K562 (cell line): Measurements from ENCODE around the gene WDR18. TPM values are rescaled to one million over a fixed set of nuclear protein-coding genes. Genes with fewer than 3 reads are reported as not detected.

Experiments used
- ARID1B ChIP-seq: fragments of 450-650 bp; IDR thresholded peaks from 2 replicates; pipeline ENCODE4 v1.6.1; 2016; ENCODE audit warnings: antibody characterized with exemption, mild to moderate bottlenecking, inconsistent platforms
- BRD9 ChIP-seq: fragments of 450-650 bp; IDR thresholded peaks from 2 replicates; pipeline ENCODE4 v1.6.1; 2018; ENCODE audit warnings: low read depth; ENCODE audit not compliant: partially characterized antibody
- CREBBP ChIP-seq: IDR thresholded peaks from one replicate; pipeline ENCODE4 v1.6.1; 2012; ENCODE audit warnings: low read depth, mild to moderate bottlenecking, control low read depth, inconsistent platforms, low read length
- EHMT2 ChIP-seq: fragments of 450-650 bp; IDR thresholded peaks from 2 replicates; pipeline ENCODE4 v1.6.1; 2018; ENCODE audit warnings: antibody characterized with exemption
- ELF2 ChIP-seq: fragments of 250-450 bp; sonication (Bioruptor Pico); IDR thresholded peaks from 2 replicates; pipeline ENCODE4 v1.5.0; 2021; ENCODE audit warnings: mild to moderate bottlenecking
- FOXA3 ChIP-seq, 2 experiments: fragments of 450-650 bp in 1 of 2; sonication (generic) in 1 of 2; formaldehyde crosslinking; IDR thresholded peaks in 1 of 2; conservative IDR thresholded peaks in 1 of 2; 2 replicates each; pipeline versions ENCODE4 v1.4.0 to v1.8.0; 2020 to 2022; ENCODE audit warnings: mild to moderate bottlenecking in 2 of 2, missing genetic modification reagents in 1 of 2
- HNRNPUL1 ChIP-seq: fragments of 200-400 bp; formaldehyde crosslinking; IDR thresholded peaks from 2 replicates; pipeline ENCODE4 v1.6.1; 2017; ENCODE audit warnings: low read length
- MAFF ChIP-seq: IDR thresholded peaks from 2 replicates; pipeline ENCODE4 v1.6.1; 2012; ENCODE audit warnings: low read length, improper control_type of control experiment
- MIER1 ChIP-seq: fragments of 450-650 bp; IDR thresholded peaks from 2 replicates; pipeline ENCODE4 v1.6.1; 2016; ENCODE audit warnings: antibody characterized with exemption, mild to moderate bottlenecking, low read depth
- NFXL1 ChIP-seq: fragments of 450-650 bp; formaldehyde crosslinking; IDR thresholded peaks from 2 replicates; pipeline ENCODE4 v1.4.0; 2021; ENCODE audit warnings: mild to moderate bottlenecking
- NR2C1 ChIP-seq, 2 experiments: fragments of 450-650 bp; IDR thresholded peaks; 2 replicates each; pipeline ENCODE4 v1.6.1; 2017; ENCODE audit warnings: mild to moderate bottlenecking in 2 of 2, antibody characterized with exemption in 1 of 2, inconsistent platforms in 1 of 2, missing compliant biosample characterization in 1 of 2, missing genetic modification characterization in 1 of 2
- REST ChIP-seq, 2 experiments: fragments of 450-650 bp; formaldehyde crosslinking in 1 of 2; IDR thresholded peaks; 2 replicates each; pipeline versions ENCODE4 v1.4.0 to v1.6.1; 2014 to 2020; ENCODE audit warnings: mild to moderate bottlenecking in 2 of 2, borderline replicate concordance in 1 of 2, low read depth in 1 of 2
- SRF ChIP-seq, 2 experiments: fragments of 250-450, 450-650 bp in 1 of 2; sonication (Bioruptor Pico) in 1 of 2; sonication (generic) in 1 of 2; formaldehyde crosslinking; IDR thresholded peaks; 2 replicates each; pipeline versions ENCODE4 v1.5.0 to v1.5.1; 2020 to 2022; ENCODE audit warnings: mild to moderate bottlenecking in 1 of 2, missing genetic modification reagents in 1 of 2
- STAT5A ChIP-seq: IDR thresholded peaks from 2 replicates; pipeline ENCODE4 v1.6.1; 2012; ENCODE audit warnings: low read length, inconsistent platforms, borderline replicate concordance
- TARDBP ChIP-seq: fragments of 450-650 bp; IDR thresholded peaks from 2 replicates; pipeline ENCODE4 v1.6.1; 2016
- THRB ChIP-seq: fragments of 450-650 bp; formaldehyde crosslinking; conservative IDR thresholded peaks from 2 replicates; pipeline ENCODE4 v1.4.0; 2022; ENCODE audit warnings: mild to moderate bottlenecking, missing genetic modification characterization
- ZNF707 ChIP-seq: fragments of 250-450 bp; sonication (Bioruptor Pico); conservative IDR thresholded peaks from 2 replicates; pipeline ENCODE4 v1.8.0; 2022; ENCODE audit warnings: inconsistent platforms, mild to moderate bottlenecking, moderate library complexity
- ZNF785 ChIP-seq: fragments of 250-450 bp; sonication (Bioruptor Pico); IDR thresholded peaks from 2 replicates; pipeline ENCODE4 v1.4.0; 2020; ENCODE audit warnings: mild to moderate bottlenecking
- polyA plus RNA-seq, 8 experiments: library from polyadenylated mRNA; depleted of rRNA in 4 of 8; stranded (reverse) in 5 of 8; unstranded in 3 of 8; fragments of >200 nt; fragmentation: Nextera tagmentation in 2 of 8; fragmentation: Illumina TruSeq in 1 of 8; extraction: Ambion mirVana in 2 of 8; extraction: Trizol in 1 of 8; gene quantifications; 2 replicates each; pipeline versions ENCODE4 v1.2.1 to v1.2.3, GENCODE V29; 2011 to 2014; ENCODE audit warnings: inconsistent platforms in 1 of 8, missing spikeins in 1 of 8
- total RNA-seq, 7 experiments: library from RNA; depleted of rRNA in 6 of 7; stranded (reverse); fragments of >200 nt in 6 of 7; fragmentation: Illumina TruSeq in 2 of 7; extraction: Trizol in 2 of 7; gene quantifications; 2 replicates each; pipeline versions ENCODE4 v1.2.1 to v1.2.3, GENCODE V29; 2011 to 2021; ENCODE audit warnings: low replicate concordance in 1 of 7

Gene WDR18
- total and polyA plus RNA-seq, 9 of the 15 experiments (the other 6 are each of a cell fraction or from before 2014, with no cell fraction given) = 0.65 to 181 (median 30.1) TPM

DNA sequence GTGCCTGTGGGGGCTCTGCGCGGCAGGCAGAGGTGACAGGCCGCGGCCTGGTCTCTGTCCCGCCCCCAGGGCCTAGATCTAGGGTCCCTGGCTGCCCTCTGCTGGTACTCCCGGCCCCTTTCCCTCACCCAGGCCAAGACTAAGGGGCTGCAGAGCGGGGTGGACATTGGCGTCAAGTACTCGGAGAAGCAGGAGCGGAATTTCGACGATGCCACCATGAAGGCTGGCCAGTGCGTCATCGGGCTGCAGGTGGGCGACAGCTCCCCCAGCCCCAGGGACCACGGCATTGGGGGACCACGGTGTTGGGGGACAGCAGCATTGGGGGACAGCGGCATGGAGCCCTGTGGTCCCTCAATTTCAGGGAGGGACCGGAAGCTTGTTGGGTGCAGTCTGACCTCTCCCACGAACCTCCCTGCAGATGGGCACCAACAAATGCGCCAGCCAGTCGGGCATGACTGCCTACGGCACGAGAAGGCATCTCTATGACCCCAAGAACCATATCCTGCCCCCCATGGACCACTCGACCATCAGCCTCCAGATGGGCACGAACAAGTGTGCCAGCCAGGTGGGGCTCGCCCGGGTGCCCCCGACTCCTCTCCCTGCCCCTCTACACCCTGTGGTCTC is 52.0 kb downstream of the WDR18 start (continued):
- TF ChIP-seq NFXL1 (CRISPR knock-in tag) (no peak), TARDBP (no peak), BRD9 (no peak), MIER1 (no peak), STAT5A (no peak), SRF (CRISPR knock-in tag; IDR thresholded peaks at IDR 0.05) (no peak), EHMT2 (no peak), ARID1B (no peak), ZNF785 (CRISPR knock-in tag) (no peak), ELF2 (CRISPR knock-in tag) (no peak), FOXA3 (CRISPR knock-in tag; conservative IDR thresholded peaks at IDR 0.05 in 1 of 2, IDR thresholded peaks at IDR 0.05 in 1 of 2) (no peak), ZNF707 (CRISPR knock-in tag) (no peak), MAFF (no peak), REST (IDR thresholded peaks at IDR 0.05; ENCODE audit: borderline replicate concordance) (peak; percentile 26; the same call in 1 of the 2 replicates), REST (CRISPR knock-in tag; IDR thresholded peaks at IDR 0.05; ENCODE audit: low read depth) (no peak), CREBBP (no peak), NR2C1 (IDR thresholded peaks at IDR 0.05) (no peak), NR2C1 (tag; IDR thresholded peaks at IDR 0.05) (no peak), THRB (CRISPR knock-in tag) (no peak), HNRNPUL1 (no peak)
